GM19238 (cell line): ENCODE measurements around the gene DRP2.
"Not testable (repeated sequence)": the region's sequence is repeated elsewhere in the genome, so short reads cannot be mapped to it uniquely, and the experiment has no call there.

ENCODE experiments used
- DNase-seq: peaks from one replicate; pipeline ENCODE4 v3.0.0; 2011; ENCODE audit warnings: low spot score; ENCODE audit not compliant: insufficient read length

The DRP2 gene

GRCh38 chrX:101232316-101232715 is 12.7 kb downstream of the DRP2 start:
- DNase-seq, result no peak

- DNase-seq, result no peak
Observed at GRCh38 chrX:101237041-101237440, 17.5 kb downstream of the DRP2 start.

- no peak for DNase-seq
Observed at GRCh38 chrX:101241531-101241930, 21.9 kb downstream of the DRP2 start.

GRCh38 chrX:101252634-101253033 is 33.0 kb downstream of the DRP2 start:
- no peak for DNase-seq

- DNase-seq, result no peak
Observed at GRCh38 chrX:101257448-101258258, 38.1 kb downstream of the DRP2 start.

GRCh38 chrX:101258259-101258581 is 38.6 kb downstream of the DRP2 start:
- no peak for DNase-seq

- DNase-seq, result no peak
Observed at GRCh38 chrX:101260435-101260834, 40.8 kb downstream of the DRP2 start.

GRCh38 chrX:101262590-101262989 is 43.0 kb downstream of the DRP2 start:
- DNase-seq, result no peak

GRCh38 chrX:101263766-101264165 is 44.2 kb downstream of the DRP2 start:
- DNase-seq, result no peak

GRCh38 chrX:101265869-101266428 is 46.4 kb downstream of the DRP2 start:
- DNase-seq, result no peak

- no peak for DNase-seq
Observed at GRCh38 chrX:101274198-101274597, 54.6 kb downstream of the DRP2 start.

GRCh38 chrX:101276238-101276637 is 56.7 kb downstream of the DRP2 start:
- no peak for DNase-seq

GRCh38 chrX:101287402-101287801 is 67.8 kb downstream of the DRP2 start:
- no peak for DNase-seq

GRCh38 chrX:101290957-101291603 is 71.5 kb downstream of the DRP2 start, which contains the start of gene TAF7L:
TAF7L (minus strand) TSS chrX:101291334; CDS start chrX:101287543, 3,791 bp downstream.
- no peak for DNase-seq

GRCh38 chrX:101295603-101296002 is 76.0 kb downstream of the DRP2 start:
- not testable (repeated sequence) for DNase-seq

- DNase-seq, result no peak
Observed at GRCh38 chrX:101303790-101304189, 84.2 kb downstream of the DRP2 start.
